Activated T-cell treated with anti-CD3 and anti-CD28 coated beads, Interleukin-2, amount 50 U/mL, for 72 hours (primary cell): Measurements from ENCODE around the gene RFXANK. TPM values are rescaled to one million over a fixed set of nuclear protein-coding genes. Genes with fewer than 3 reads are reported as not detected.

Experiments
- ATAC-seq, 2 donors: fragments of 150-1000 bp; cut with Tn5 transposase; replicated peaks in 1 of 2; 2 replicates each; pipeline ENCODE4 v1.10.0; 2021; ENCODE audit warnings: moderate library complexity in 2 of 2, mild to moderate bottlenecking in 1 of 2
- DNase-seq, 2 donors: peaks; one replicate each; pipeline ENCODE4 v3.0.0; 2021 to 2022; ENCODE audit warnings: mixed read lengths in 1 of 2
- H3K27ac Mint-ChIP-seq: one replicate; pipeline ENCODE4 v1.8.0; 2022; ENCODE audit warnings: mild to moderate bottlenecking, moderate library complexity, mixed read lengths
- H3K27me3 Mint-ChIP-seq: one replicate; pipeline ENCODE4 v1.8.0; 2022; ENCODE audit warnings: low read depth, mixed read lengths
- H3K36me3 Mint-ChIP-seq, 2 donors: one replicate each; pipeline ENCODE4 v1.8.0; 2022; ENCODE audit warnings: mixed read lengths in 2 of 2, mild to moderate bottlenecking in 1 of 2; ENCODE audit not compliant: insufficient read depth in 2 of 2
- H3K4me1 Mint-ChIP-seq: one replicate; pipeline ENCODE4 v1.8.0; 2022; ENCODE audit warnings: low read depth, mixed read lengths
- H3K4me3 Mint-ChIP-seq, 2 donors: one replicate each; pipeline ENCODE4 v1.8.0; 2022; ENCODE audit warnings: mild to moderate bottlenecking in 2 of 2, mixed read lengths in 2 of 2, moderate library complexity in 2 of 2
- H3K9me3 Mint-ChIP-seq, 2 donors: one replicate each; pipeline ENCODE4 v1.8.0; 2022; ENCODE audit warnings: mixed read lengths in 2 of 2
- total RNA-seq, 2 donors: library from RNA; stranded (reverse); gene quantifications; one replicate each; pipeline ENCODE4 v1.2.3, GENCODE V29; 2022

The RFXANK gene
- total RNA-seq, 2 donors from 2014 or later: 83.8 to 107 TPM

GRCh38 chr19:19232261-19232721 is 40.2 kb downstream of the RFXANK start:
- no peaks in the 10 kb centered on the region for H3K4me1 Mint-ChIP-seq
- no peak for DNase-seq
- H3K4me3 Mint-ChIP-seq: no peak overlapping the region
- H3K27me3 Mint-ChIP-seq: peaks cover 10% of the 10 kb centered on the region
- peaks cover 4 to 14% of the 10 kb centered on the region in 2 donors for H3K36me3 Mint-ChIP-seq
- H3K27ac Mint-ChIP-seq: no peak overlapping the region
- ATAC-seq: no peak
- peaks cover 6 to 9% of the 10 kb centered on the region in 2 donors for H3K9me3 Mint-ChIP-seq

GRCh38 chr19:19234220-19234816 is 42.3 kb downstream of the RFXANK start:
- DNase-seq: no peak
- H3K4me1 Mint-ChIP-seq: no peaks in the 10 kb centered on the region
- peaks cover 6 to 9% of the 10 kb centered on the region in 2 donors for H3K9me3 Mint-ChIP-seq
- no peak overlapping the region for H3K27ac Mint-ChIP-seq
- H3K27me3 Mint-ChIP-seq: peaks cover 8% of the 10 kb centered on the region
- H3K4me3 Mint-ChIP-seq: no peak overlapping the region
- H3K36me3 Mint-ChIP-seq: peaks cover 4 to 14% of the 10 kb centered on the region in 2 donors
- no peak for ATAC-seq

- Mint-ChIP-seq H3K27ac (no peak overlapping the region), H3K36me3 (peaks cover 4 to 14% of the 10 kb centered on the region in 2 donors), H3K4me1 (no peaks in the 10 kb centered on the region), H3K9me3 (peaks cover 6 to 9% of the 10 kb centered on the region in 2 donors), H3K27me3 (peaks cover 14% of the 10 kb centered on the region), H3K4me3 (no peak overlapping the region)
- ATAC-seq (no peak), DNase-seq (no peak)
Measured at GRCh38 chr19:19236173-19236572, 44.1 kb downstream of the RFXANK start.

DNA sequence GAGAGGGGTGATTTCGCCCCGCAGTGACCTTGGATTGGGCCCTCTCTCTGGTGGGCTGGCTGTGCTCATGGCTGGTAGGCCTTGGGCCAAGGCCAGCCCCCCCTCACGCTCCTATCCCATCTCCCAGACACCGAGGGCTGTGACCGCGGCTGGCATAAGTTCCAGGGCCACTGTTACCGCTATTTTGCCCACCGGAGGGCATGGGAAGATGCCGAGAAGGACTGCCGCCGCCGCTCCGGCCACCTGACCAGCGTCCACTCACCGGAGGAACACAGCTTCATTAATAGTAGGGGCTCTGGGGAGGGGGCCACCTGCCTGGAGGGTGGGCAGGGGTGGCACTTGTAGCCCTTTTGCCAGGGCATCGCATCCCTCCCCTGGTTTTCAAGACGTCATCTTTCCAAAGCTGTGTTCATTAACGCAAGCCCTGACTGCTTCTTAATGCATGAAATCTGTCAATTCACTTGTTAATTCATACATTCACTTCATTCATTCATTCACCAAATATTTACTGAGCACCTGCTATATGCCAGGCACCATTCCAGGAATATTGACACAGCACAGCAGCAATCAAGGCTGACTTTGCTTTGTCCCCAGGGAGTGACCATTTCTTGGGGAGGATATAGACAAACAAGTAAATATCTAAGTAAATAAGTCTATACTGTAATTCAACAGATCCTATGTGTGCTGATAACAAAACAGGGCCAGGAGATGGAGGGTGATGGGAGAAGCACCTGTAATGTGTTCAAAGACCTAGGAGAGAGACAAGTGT is 46.3 kb downstream of the RFXANK start:
- Mint-ChIP-seq H3K4me3 (no peak overlapping the region), H3K9me3 (peaks cover 6 to 7% of the 10 kb centered on the region in 2 donors), H3K27me3 (peaks cover 14% of the 10 kb centered on the region), H3K27ac (no peak overlapping the region), H3K4me1 (no peaks in the 10 kb centered on the region), H3K36me3 (peaks cover 4 to 12% of the 10 kb centered on the region in 2 donors)
- no peak for DNase-seq
- no peak for ATAC-seq

- H3K9me3 Mint-ChIP-seq: peaks cover 6 to 7% of the 10 kb centered on the region in 2 donors
- H3K27ac Mint-ChIP-seq: no peak overlapping the region
- H3K4me1 Mint-ChIP-seq: no peaks in the 10 kb centered on the region
- ATAC-seq (no peak), DNase-seq (no peak)
- H3K4me3 Mint-ChIP-seq: no peak overlapping the region
- peaks cover 14% of the 10 kb centered on the region for H3K27me3 Mint-ChIP-seq
- H3K36me3 Mint-ChIP-seq: peaks cover 4 to 9% of the 10 kb centered on the region in 2 donors
Measured at GRCh38 chr19:19239675-19240074, 47.6 kb downstream of the RFXANK start.

DNA sequence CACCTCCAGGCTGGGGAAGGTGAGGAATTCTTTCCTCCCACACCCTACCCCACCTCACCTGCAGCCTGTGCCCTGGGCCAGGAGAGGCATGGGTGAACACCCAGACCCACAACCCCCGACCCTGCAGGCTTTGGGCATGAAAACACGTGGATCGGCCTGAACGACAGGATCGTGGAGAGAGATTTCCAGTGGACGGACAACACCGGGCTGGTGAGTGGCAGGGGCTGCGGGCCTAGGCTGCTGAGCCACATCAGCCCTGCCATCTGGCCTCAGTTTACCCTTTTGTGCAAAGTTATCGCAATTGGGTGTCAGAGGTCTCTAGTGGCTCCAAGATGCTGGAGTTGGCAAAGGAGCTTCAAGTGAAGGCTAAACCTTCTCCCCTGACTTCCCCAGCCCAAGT is 48.4 kb downstream of the RFXANK start:
- H3K27ac Mint-ChIP-seq: no peak overlapping the region
- no peak for DNase-seq

GRCh38 chr19:19250196-19250801 is 58.2 kb downstream of the RFXANK start:
- Mint-ChIP-seq H3K4me3 (no peak overlapping the region), H3K4me1 (no peaks in the 10 kb centered on the region), H3K9me3 (no peaks in the 10 kb centered on the region), H3K36me3 (no peaks in the 10 kb centered on the region), H3K27ac (no peak overlapping the region), H3K27me3 (peaks cover 24% of the 10 kb centered on the region)
- ATAC-seq (no peak), DNase-seq (no peak)

More for the DNA sequence above, 48.4 kb downstream of the RFXANK start:
- H3K36me3 Mint-ChIP-seq: peaks cover 4 to 9% of the 10 kb centered on the region in 2 donors
- peaks cover 14% of the 10 kb centered on the region for H3K27me3 Mint-ChIP-seq
- peaks cover 6 to 7% of the 10 kb centered on the region in 2 donors for H3K9me3 Mint-ChIP-seq
- no peaks in the 10 kb centered on the region for H3K4me1 Mint-ChIP-seq
- H3K4me3 Mint-ChIP-seq: no peak overlapping the region
- ATAC-seq: no peak

Other genes with a start within 250 kb of the RFXANK start
- gene SUGP2, start 158.7 kb upstream of the RFXANK start, total RNA-seq: 100 to 1,000 TPM; 106 to 122 TPM
- 10 to 100 TPM; 20.4 to 22.8 TPM for gene ARMC6, start 158.7 kb upstream of the RFXANK start, total RNA-seq
- 10 to 100 TPM; 18.2 to 27.7 TPM for gene SLC25A42, start 128.3 kb upstream of the RFXANK start, total RNA-seq
- 10 to 100 TPM; 16.1 to 17.6 TPM for gene TMEM161A, start 53.8 kb upstream of the RFXANK start, total RNA-seq
- gene MEF2B, start 22.0 kb upstream of the RFXANK start, total RNA-seq: 1 to 10 TPM; 2.1 to 6.4 TPM
- gene BORCS8, start 106 bp upstream of the RFXANK start, total RNA-seq: 10 to 100 TPM; 10.7 to 16.2 TPM
- gene NR2C2AP, start 11.2 kb downstream of the RFXANK start, total RNA-seq: 10 to 100 TPM; 27.5 to 34.6 TPM
- under 1 TPM in 1 of 2 donors, not detected in 1; 0.14 TPM for gene NCAN, start 19.7 kb downstream of the RFXANK start, total RNA-seq
- gene TM6SF2, start 81.0 kb downstream of the RFXANK start, total RNA-seq: not detected
- 10 to 100 TPM; 67.3 to 69.9 TPM for gene SUGP1, start 128.3 kb downstream of the RFXANK start, total RNA-seq
- 10 to 100 TPM; 64.2 to 68.5 TPM for gene MAU2, start 128.6 kb downstream of the RFXANK start, total RNA-seq
- gene GATAD2A, start 213.4 kb downstream of the RFXANK start, total RNA-seq: 100 to 1,000 TPM; 100 to 126 TPM